GM12878 (cell line): Measurements from ENCODE around the gene TSPYL4. TPM values are rescaled to one million over a fixed set of nuclear protein-coding genes. Genes with fewer than 3 reads are reported as not detected.
A peak's percentile ranks its signal among the peaks of the same experiment; 100 is the strongest.

Source experiments
- ATAC-seq: fragments of 200-7000 bp; cut with Tn5 transposase; 3 replicates; pipeline ENCODE4 v1.9.1; 2020; ENCODE audit warnings: mild to moderate bottlenecking, moderate library complexity
- BruUV-seq: library from RNA; stranded (reverse); fragments of 400-500 nt; replicated peaks from 2 replicates; lab custom pipeline; 2021; lab: Mats Ljungman, UMichigan
- CTCF ChIA-PET: fragments of 300-600 bp; sonication (Branson Sonifier 250); formaldehyde crosslinking; extraction: SDS; loops from one replicate; lab custom pipeline; 2021; ENCODE audit warnings: inconsistent platforms; lab: Yijun Ruan, JAX
- POLR2A ChIA-PET: fragments of 350-600 bp; formaldehyde crosslinking; extraction: SDS; loops from one replicate; lab custom pipeline; 2021; ENCODE audit warnings: inconsistent platforms; lab: Charles Lee
- RAD21 ChIA-PET: fragments of 300-600 bp; sonication (Branson Sonifier 250); formaldehyde crosslinking; loops from one replicate; lab custom pipeline; 2023; ENCODE audit warnings: antibody characterized with exemption; ENCODE audit not compliant: unreplicated experiment; lab: Charles Lee
- SMC1A ChIA-PET: fragments of 300-600 bp; sonication (Branson Sonifier 250); formaldehyde crosslinking; loops from one replicate; lab custom pipeline; 2023; ENCODE audit not compliant: unreplicated experiment, uncharacterized antibody; lab: Charles Lee
- DNase-seq: peaks from one replicate; pipeline ENCODE4 v3.0.0-alpha.2; 2011; ENCODE audit warnings: low read depth, low spot score
- FAIRE-seq: peaks from 3 replicates; lab custom pipeline; 2011; peaks lifted over from hg19 to GRCh38; lab: Jason Lieb, UNC
- H2AFZ ChIP-seq: 2 replicates; pipeline ENCODE4 v1.6.0; 2011; ENCODE audit warnings: low read depth, low read length, control low read depth; ENCODE audit not compliant: control insufficient read depth
- H3K27ac ChIP-seq: 2 replicates; pipeline ENCODE4 v1.5.1; 2011; ENCODE audit warnings: control low read depth; ENCODE audit not compliant: control insufficient read depth, insufficient read depth
- H3K27me3 ChIP-seq, 2 experiments: replicated peaks in 1 of 2; 2 replicates each; pipeline versions ENCODE4 v1.6.0 to v1.6.1; 2011; ENCODE audit warnings: low read length in 1 of 2; ENCODE audit not compliant: control insufficient read depth in 2 of 2, insufficient read depth in 2 of 2
- H3K36me3 ChIP-seq, 2 experiments: 2 replicates each; pipeline ENCODE4 v1.5.1; 2011; ENCODE audit warnings: low read length in 1 of 2; ENCODE audit not compliant: control insufficient read depth in 2 of 2, insufficient read depth in 2 of 2
- H3K4me1 ChIP-seq: 2 replicates; pipeline ENCODE4 v1.6.1; 2011; ENCODE audit warnings: mild to moderate bottlenecking, low read length, moderate library complexity, mixed read lengths; ENCODE audit not compliant: control insufficient read depth, insufficient read depth
- H3K4me2 ChIP-seq: 2 replicates; pipeline ENCODE4 v1.6.0; 2011; ENCODE audit warnings: control low read depth; ENCODE audit not compliant: control insufficient read depth, insufficient read depth
- H3K4me3 ChIP-seq: fragments of 200-600 bp; sonication (generic); 2 replicates; pipeline ENCODE4 v1.5.1; 2016
- H3K79me2 ChIP-seq: 2 replicates; pipeline ENCODE4 v1.6.0; 2011; ENCODE audit warnings: low read length; ENCODE audit not compliant: control insufficient read depth, insufficient read depth
- H3K9ac ChIP-seq: 2 replicates; pipeline ENCODE4 v1.8.0; 2011; ENCODE audit warnings: low read length, control low read depth, mixed read lengths; ENCODE audit not compliant: control insufficient read depth, insufficient read depth
- H3K9me3 ChIP-seq: replicated peaks from 3 replicates; pipeline ENCODE4 v1.5.1; 2011; ENCODE audit warnings: mild to moderate bottlenecking, low read length; ENCODE audit not compliant: control insufficient read depth, insufficient read depth
- H4K20me1 ChIP-seq: 2 replicates; pipeline ENCODE4 v1.6.0; 2011; ENCODE audit not compliant: control insufficient read depth, insufficient read depth
- BACH1 ChIP-seq: fragments of 450-650 bp; IDR thresholded peaks from 2 replicates; pipeline ENCODE4 v1.6.1; 2017; ENCODE audit warnings: mild to moderate bottlenecking, borderline replicate concordance
- KDM1A ChIP-seq: fragments of 200-600 bp; sonication (generic); IDR thresholded peaks from 2 replicates; pipeline ENCODE4 v1.6.1; 2016; ENCODE audit warnings: borderline replicate concordance
- LARP7 ChIP-seq: fragments of 450-650 bp; IDR thresholded peaks from 2 replicates; pipeline ENCODE4 v1.6.1; 2017; ENCODE audit warnings: mild to moderate bottlenecking
- SMC3 ChIP-seq: IDR thresholded peaks from 2 replicates; pipeline ENCODE4 v1.6.1; 2011; ENCODE audit warnings: low read length, improper control_type of control experiment, borderline replicate concordance
- ZNF274 ChIP-seq: IDR thresholded peaks from one replicate; pipeline ENCODE4 v1.8.0; 2011; ENCODE audit not compliant: insufficient read length, insufficient read depth
- WGBS: methylation state at CpG from one replicate; pipeline ENCODE4 v1.1.6; 2016; ENCODE audit warnings: low lambda C conversion rate; ENCODE audit not compliant: insufficient replicate concordance, insufficient coverage; ENCODE audit errors: missing lambda C conversion rate; 5-methylcytosine and 5-hydroxymethylcytosine counted together
- in situ Hi-C: fragments of 300-500 bp; cut with MboI; formaldehyde crosslinking; loops from 9 replicates; pipeline ENCODE4 v1.14.3; 2018; ENCODE audit warnings: mixed read lengths
- intact Hi-C: fragments of 100-400 bp; cut with micrococcal nuclease; formaldehyde crosslinking; loops from one replicate; pipeline ENCODE4 v1.14.2; 2022; ENCODE audit not compliant: unreplicated experiment
- polyA plus RNA-seq, 11 experiments: library from polyadenylated mRNA; depleted of rRNA in 4 of 11; unstranded in 6 of 11; stranded (reverse) in 5 of 11; fragments of >200 nt; fragmentation: Nextera tagmentation in 4 of 11; fragmentation: Illumina TruSeq in 1 of 11; extraction: Ambion mirVana in 4 of 11; extraction: Trizol in 1 of 11; gene quantifications; 1 replicate in 1 of 11; 2 replicates in 10 of 11; pipeline versions ENCODE4 v1.2.1 to v1.2.3, GENCODE V29; 2011 to 2016; ENCODE audit warnings: inconsistent platforms in 2 of 11, missing spikeins in 2 of 11, low read depth in 1 of 11
- total RNA-seq, 4 experiments: library from RNA; depleted of rRNA in 3 of 4; stranded (reverse); fragments of >200 nt in 3 of 4; fragmentation: Illumina TruSeq in 1 of 4; extraction: Trizol in 1 of 4; gene quantifications; 2 replicates each; pipeline versions ENCODE4 v1.2.1 to v1.2.3, GENCODE V29; 2013 to 2021
- TF ChIP-seq, protein P1 (sequence below): fragments of 450-650 bp; IDR thresholded peaks from 2 replicates; pipeline ENCODE4 v1.6.1; 2018; ENCODE audit warnings: mild to moderate bottlenecking, low read depth, moderate library complexity; ENCODE audit not compliant: partially characterized antibody

Gene TSPYL4
- total and polyA plus RNA-seq, 10 of the 15 experiments (the other 5 are each of a cell fraction or from before 2014, with no cell fraction given), result 1.5 to 27.6 (median 20.0) TPM

DNA sequence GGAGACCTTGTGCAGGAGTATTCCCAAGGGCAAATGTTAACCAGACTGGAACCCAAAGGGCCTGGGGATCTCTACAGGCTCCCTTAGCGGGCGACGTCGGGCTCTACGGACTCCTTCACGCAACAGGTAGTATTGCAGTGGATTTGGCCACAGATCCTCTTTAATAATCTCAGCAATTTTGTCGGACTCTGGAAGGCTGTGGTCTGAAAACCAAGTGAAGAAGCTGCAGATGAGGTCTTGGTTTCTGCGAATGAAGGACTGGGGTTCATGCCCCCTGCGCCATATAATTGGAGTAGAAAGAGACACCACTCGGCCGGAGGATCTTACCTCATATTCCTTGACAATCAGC, 24.6 kb upstream of the TSPYL4 start:
- in situ Hi-C loops, result loop anchor here (5.0 kb wide), 1 partner anchor 254 kb away; no protein-coding TSS in a partner anchor
- RAD21 ChIA-PET, result interaction anchor here (1.2 to 2.3 kb wide), 2 partner anchors 10 to 177 kb away, joined by 3 to 10 read pairs; no protein-coding TSS in a partner anchor
- Histone ChIP-seq H3K9me3 (no peaks in the 10 kb centered on the region), H4K20me1 (peaks cover 7% of the 10 kb centered on the region; the same call in 1 of the 2 replicates), H3K79me2 (peaks cover 57% of the 10 kb centered on the region), H2AFZ (no peak overlapping the region), H3K4me3 (peak overlapping the region; percentile 86), H3K4me1 (no peaks in the 10 kb centered on the region), H3K27me3 (no peaks in the 10 kb centered on the region), H3K27ac (peak overlapping the region; percentile 96), H3K36me3 (0 out of 4 replicates have a peak, but pooled peaks cover 0 to 3% of the 10 kb centered on the region in 2 experiments), H3K4me2 (peak overlapping the region; percentile 75), H3K9ac (peak overlapping the region; percentile 87)
- POLR2A ChIA-PET, result interaction anchor here (1.1 to 2.3 kb wide), 4 partner anchors 9 to 402 kb away, joined by 3 to 7 read pairs (median 4); partner anchors contain the start of gene KPNA5
- WGBS, result 85% methylated on average over 11 of the region's 11 CpGs
- TF ChIP-seq SMC3 (0 out of 2 replicates have a peak, but pooled peaks have one; percentile 4), ZNF274 (no peak), KDM1A (no peak), BACH1 (no peak), LARP7 (no peak)
- TF ChIP-seq, protein P1, sequence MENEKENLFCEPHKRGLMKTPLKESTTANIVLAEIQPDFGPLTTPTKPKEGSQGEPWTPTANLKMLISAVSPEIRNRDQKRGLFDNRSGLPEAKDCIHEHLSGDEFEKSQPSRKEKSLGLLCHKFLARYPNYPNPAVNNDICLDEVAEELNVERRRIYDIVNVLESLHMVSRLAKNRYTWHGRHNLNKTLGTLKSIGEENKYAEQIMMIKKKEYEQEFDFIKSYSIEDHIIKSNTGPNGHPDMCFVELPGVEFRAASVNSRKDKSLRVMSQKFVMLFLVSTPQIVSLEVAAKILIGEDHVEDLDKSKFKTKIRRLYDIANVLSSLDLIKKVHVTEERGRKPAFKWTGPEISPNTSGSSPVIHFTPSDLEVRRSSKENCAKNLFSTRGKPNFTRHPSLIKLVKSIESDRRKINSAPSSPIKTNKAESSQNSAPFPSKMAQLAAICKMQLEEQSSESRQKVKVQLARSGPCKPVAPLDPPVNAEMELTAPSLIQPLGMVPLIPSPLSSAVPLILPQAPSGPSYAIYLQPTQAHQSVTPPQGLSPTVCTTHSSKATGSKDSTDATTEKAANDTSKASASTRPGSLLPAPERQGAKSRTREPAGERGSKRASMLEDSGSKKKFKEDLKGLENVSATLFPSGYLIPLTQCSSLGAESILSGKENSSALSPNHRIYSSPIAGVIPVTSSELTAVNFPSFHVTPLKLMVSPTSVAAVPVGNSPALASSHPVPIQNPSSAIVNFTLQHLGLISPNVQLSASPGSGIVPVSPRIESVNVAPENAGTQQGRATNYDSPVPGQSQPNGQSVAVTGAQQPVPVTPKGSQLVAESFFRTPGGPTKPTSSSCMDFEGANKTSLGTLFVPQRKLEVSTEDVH, result no peak
- intact Hi-C loops, result loop anchor here (5.0 kb wide), 2 partner anchors 294 to 389 kb away; partner anchors contain the start of genes RWDD1 and ZUP1
- CTCF ChIA-PET, result interaction anchor here (1.0 to 5.4 kb wide), 6 partner anchors 10 to 285 kb away, joined by 3 to 76 read pairs (median 3); no protein-coding TSS in a partner anchor
- BruUV-seq, result no TSS peak
- DNase-seq (no peak), FAIRE-seq (no peak), ATAC-seq (no peak)
- SMC1A ChIA-PET, result interaction anchor here (0.8 to 3.9 kb wide), 7 partner anchors 8 to 263 kb away, joined by 3 to 23 read pairs (median 3); no protein-coding TSS in a partner anchor
